PC-9 (cell line): ENCODE measurements around the gene TANGO2. TPM values are rescaled to one million over a fixed set of nuclear protein-coding genes. Genes with fewer than 3 reads are reported as not detected.

Experiments used
- Bru-seq: library from RNA; stranded (reverse); fragments of 400-500 nt; gene quantifications from one replicate; lab custom pipeline; 2021; lab: Mats Ljungman, UMichigan
- BruChase-seq, 2 experiments: library from RNA; stranded (reverse); fragments of 400-500 nt; gene quantifications; one replicate each; lab custom pipeline; 2021; lab: Mats Ljungman, UMichigan
- BruUV-seq: library from RNA; stranded (reverse); fragments of 400-500 nt; replicated peaks from 2 replicates; lab custom pipeline; 2021; lab: Mats Ljungman, UMichigan
- CTCF ChIA-PET: fragments of 300-600 bp; sonication (Branson Sonifier 250); formaldehyde crosslinking; loops from one replicate; lab custom pipeline; 2022; ENCODE audit warnings: antibody characterized with exemption; lab: Charles Lee
- POLR2A ChIA-PET: fragments of 300-600 bp; sonication (Branson Sonifier 250); formaldehyde crosslinking; loops from one replicate; lab custom pipeline; 2022; ENCODE audit warnings: antibody characterized with exemption; ENCODE audit not compliant: unreplicated experiment; lab: Charles Lee
- DNase-seq, 2 experiments: peaks; one replicate each; pipeline versions ENCODE4 v3.0.0 to v3.0.0-alpha.2; 2015 to 2022; ENCODE audit warnings: mixed read lengths in 1 of 2
- H2AFZ ChIP-seq: fragments of 200-600 bp; sonication (generic); 2 replicates; pipeline ENCODE4 v1.8.1; 2017; ENCODE audit warnings: antibody characterized with exemption
- H3F3A ChIP-seq: fragments of 200-600 bp; sonication (generic); 2 replicates; pipeline ENCODE4 v1.8.1; 2017; ENCODE audit warnings: antibody characterized with exemption, mild to moderate bottlenecking, low read depth; ENCODE audit not compliant: insufficient read depth
- H3K27ac ChIP-seq: fragments of 200-600 bp; sonication (generic); 2 replicates; pipeline ENCODE4 v1.6.1; 2016; ENCODE audit warnings: mixed run types
- H3K27me3 ChIP-seq: fragments of 200-600 bp; sonication (generic); 2 replicates; pipeline ENCODE4 v1.6.1; 2016; ENCODE audit warnings: low read depth, mixed run types; ENCODE audit not compliant: insufficient read depth
- H3K36me3 ChIP-seq: fragments of 200-600 bp; sonication (generic); 2 replicates; pipeline ENCODE4 v1.6.1; 2016; ENCODE audit warnings: low read depth, mixed run types
- H3K4me1 ChIP-seq: fragments of 200-600 bp; sonication (generic); replicated peaks from 2 replicates; pipeline ENCODE4 v1.6.1; 2016; ENCODE audit warnings: mixed run types; ENCODE audit not compliant: insufficient read depth
- H3K4me2 ChIP-seq: fragments of 200-600 bp; sonication (generic); 2 replicates; pipeline ENCODE4 v1.6.1; 2017; ENCODE audit warnings: mixed run types
- H3K4me3 ChIP-seq: fragments of 200-600 bp; sonication (generic); 2 replicates; pipeline ENCODE4 v1.6.1; 2016; ENCODE audit warnings: mixed run types
- H3K79me2 ChIP-seq: fragments of 200-600 bp; sonication (generic); 2 replicates; pipeline ENCODE4 v1.6.1; 2017; ENCODE audit warnings: low read depth, mixed run types
- H3K9me2 ChIP-seq: fragments of 200-600 bp; sonication (generic); 2 replicates; pipeline ENCODE4 v1.8.1; 2017; ENCODE audit warnings: mild to moderate bottlenecking; ENCODE audit not compliant: insufficient read depth
- H3K9me3 ChIP-seq: fragments of 200-600 bp; sonication (generic); 2 replicates; pipeline ENCODE4 v1.8.1; 2016; ENCODE audit warnings: low read depth; ENCODE audit not compliant: insufficient read depth
- H4K20me1 ChIP-seq: fragments of 200-600 bp; sonication (generic); 2 replicates; pipeline ENCODE4 v1.8.1; 2017; ENCODE audit not compliant: insufficient read depth
- CTCF ChIP-seq: fragments of 200-600 bp; sonication (generic); conservative IDR thresholded peaks from 2 replicates; pipeline ENCODE4 v1.6.1; 2017; ENCODE audit warnings: mixed run types, antibody characterized with exemption, mild to moderate bottlenecking, moderate library complexity
- EZH2 ChIP-seq: fragments of 200-600 bp; sonication (generic); IDR thresholded peaks from 2 replicates; pipeline ENCODE4 v1.8.0; 2017; ENCODE audit warnings: antibody characterized with exemption, low read depth
- intact Hi-C: fragments of 100-400 bp; cut with micrococcal nuclease; formaldehyde crosslinking; loops from one replicate; pipeline ENCODE4 v1.10.0; 2022; ENCODE audit not compliant: unreplicated experiment
- long read RNA-seq: library from polyadenylated mRNA; stranded (forward); transcript quantifications from one replicate; pipeline ENCODE4 v2.0.0, GENCODE V29; 2022
- total RNA-seq: library from RNA; stranded (reverse); gene quantifications from 2 replicates; pipeline ENCODE4 v1.2.3, GENCODE V29; 2021

TANGO2 gene, protein sequence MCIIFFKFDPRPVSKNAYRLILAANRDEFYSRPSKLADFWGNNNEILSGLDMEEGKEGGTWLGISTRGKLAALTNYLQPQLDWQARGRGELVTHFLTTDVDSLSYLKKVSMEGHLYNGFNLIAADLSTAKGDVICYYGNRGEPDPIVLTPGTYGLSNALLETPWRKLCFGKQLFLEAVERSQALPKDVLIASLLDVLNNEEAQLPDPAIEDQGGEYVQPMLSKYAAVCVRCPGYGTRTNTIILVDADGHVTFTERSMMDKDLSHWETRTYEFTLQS
- total RNA-seq (22.4 and 25.0 TPM in 2 replicates), Bru-seq, nascent RNA (percentile 51 among the genes with signal in this experiment), BruChase-seq, experiment 1, labeled RNA remaining after a 2-hour chase (percentile 52 among the genes with signal in this experiment), BruChase-seq, experiment 2, labeled RNA remaining after a 6-hour chase (percentile 51 among the genes with signal in this experiment)
- long read RNA-seq, transcript TANGO2-217 (9 exons, 2,439 nt) = major isoform, 6 of 41 reads
- long read RNA-seq, partial matches to known transcripts = 1 of 41 reads
- long read RNA-seq, other reads (novel, unspliced or antisense) = 27 of 41 reads

DNA sequence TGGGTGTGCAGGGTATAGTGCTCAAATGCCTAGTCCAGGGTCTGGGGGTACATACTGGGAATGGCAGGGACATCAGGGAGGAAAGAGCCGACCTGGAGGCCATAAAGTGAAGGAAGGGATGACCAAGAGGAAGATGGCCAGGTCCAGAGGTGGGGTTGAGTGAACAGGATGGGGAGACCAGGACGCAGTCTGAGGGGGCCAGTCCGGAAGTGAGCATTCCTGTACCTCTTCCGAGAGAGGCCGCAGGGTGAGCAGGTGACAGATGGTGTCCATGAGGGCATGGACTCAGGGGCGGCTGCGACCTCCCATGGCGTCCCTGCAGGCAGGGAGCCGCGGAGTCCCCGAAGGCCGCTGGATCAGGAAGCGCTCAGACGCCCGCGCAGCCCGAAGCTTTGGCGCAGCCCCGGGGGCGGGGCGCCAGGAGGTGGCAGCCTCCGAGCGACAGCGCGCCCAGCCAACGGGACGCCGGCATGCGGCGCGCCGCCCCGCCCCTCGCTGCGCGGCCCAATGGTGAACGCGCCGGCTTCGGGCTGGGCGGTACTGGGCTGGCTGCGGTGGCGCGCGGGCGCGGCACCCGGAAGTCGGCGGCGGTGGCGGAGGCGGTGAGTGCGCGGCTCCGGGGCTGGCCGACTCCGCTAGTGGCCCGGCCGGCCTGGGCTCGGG lies at the start of gene TANGO2:
Gene TANGO2 (plus strand): TSS at position 578 of the 663 bp plus-strand sequence. CDS start 15,689 bp downstream, outside the sequence.
- Histone ChIP-seq H3K27ac (0 out of 2 replicates have a peak within 1 kb of the TSS, but pooled peaks have one; percentile 19), H3K9me3 (no peaks in the 10 kb centered on the region), H3K36me3 (no peaks in the 10 kb centered on the region), H3K4me2 (peak within 1 kb of the TSS; percentile 93), H3K4me3 (peak within 1 kb of the TSS; percentile 88), H3K9me2 (no peaks in the 10 kb centered on the region), H3F3A (no peaks in the 10 kb centered on the region), H3K27me3 (no peaks in the 10 kb centered on the region), H2AFZ (peak within 1 kb of the TSS; percentile 91), H3K4me1 (peaks cover 9% of the 10 kb centered on the region; the same call in 1 of the 2 replicates), H4K20me1 (no peaks in the 10 kb centered on the region), H3K79me2 (peaks cover 20% of the 10 kb centered on the region; the same call in 1 of the 2 replicates)
- intact Hi-C loops = loop anchor here (2.0 to 5.0 kb wide), 2 partner anchors 33 to 46 kb away; no protein-coding TSS in a partner anchor
- CTCF ChIA-PET = no interaction called here
- no peak for TF ChIP-seq EZH2
- TF ChIP-seq CTCF = no peak
- DNase-seq = peak; percentile 63 to 92
- BruUV-seq = no TSS peak
- POLR2A ChIA-PET = interaction anchor here (0.6 kb wide), 1 partner anchor 30 kb away, joined by 4 read pairs; no protein-coding TSS in a partner anchor

DNA sequence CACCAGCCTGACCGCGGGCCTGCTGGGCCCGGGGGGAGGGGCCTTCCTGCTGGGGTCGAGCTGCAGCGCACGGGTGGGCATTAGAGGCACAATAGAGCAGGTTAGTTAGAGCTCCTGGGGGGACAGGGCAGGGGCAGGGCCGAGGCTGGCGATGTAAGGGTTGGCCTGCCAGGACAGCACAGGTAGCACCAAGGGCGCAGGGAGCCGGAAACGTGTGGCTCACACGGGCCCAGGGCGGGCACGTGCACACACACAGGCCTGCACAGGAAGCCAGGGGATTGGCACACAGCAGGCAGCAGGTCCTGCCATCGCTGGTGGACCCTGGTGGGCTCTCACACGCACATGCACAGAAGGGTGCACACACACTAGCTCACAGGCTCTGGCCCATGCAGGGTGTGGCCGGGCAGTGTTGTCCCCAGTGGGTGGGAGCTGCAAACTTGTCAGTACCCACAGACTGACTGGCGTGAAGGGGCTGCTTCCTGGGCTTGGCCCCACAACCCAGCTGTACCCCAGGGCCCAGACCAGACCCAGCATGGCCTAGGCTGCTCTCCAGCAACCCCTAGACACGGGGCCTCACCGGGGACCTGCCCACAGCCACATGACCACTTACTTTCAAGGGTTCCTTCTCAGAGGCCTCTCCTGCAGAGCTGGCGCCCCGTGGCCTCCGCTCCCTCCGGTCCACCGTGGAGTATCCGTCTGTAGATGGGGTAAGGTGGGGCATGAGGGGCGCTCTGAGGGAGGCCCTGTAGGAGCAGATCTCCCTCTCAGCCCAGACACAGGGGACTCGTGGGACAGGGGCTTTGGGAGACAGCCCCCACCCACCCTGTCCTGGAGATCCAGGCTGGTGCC lies 49.4 kb upstream of the TANGO2 start:
- Histone ChIP-seq H3F3A (peaks cover 14% of the 10 kb centered on the region; the same call in 1 of the 2 replicates), H3K27ac (no peak overlapping the region), H2AFZ (no peak overlapping the region), H3K36me3 (no peaks in the 10 kb centered on the region), H3K4me2 (no peak overlapping the region), H3K79me2 (no peaks in the 10 kb centered on the region), H4K20me1 (no peaks in the 10 kb centered on the region), H3K4me3 (no peak overlapping the region), H3K4me1 (peaks cover 17% of the 10 kb centered on the region), H3K27me3 (no peaks in the 10 kb centered on the region), H3K9me2 (no peaks in the 10 kb centered on the region), H3K9me3 (no peaks in the 10 kb centered on the region)
- no peak for TF ChIP-seq EZH2
- no peak for TF ChIP-seq CTCF
- no peak for DNase-seq
- intact Hi-C loops = no loop called here
- BruUV-seq = no TSS peak
- ChIA-PET CTCF (no interaction called here), POLR2A (interaction anchor here (0.6 kb wide), 1 partner anchor 42 kb away, joined by 4 read pairs; no protein-coding TSS in a partner anchor)
